Adrenal gland (tissue), 12 donors: ENCODE measurements around the gene MED12L. TPM values are rescaled to one million over a fixed set of nuclear protein-coding genes. Genes with fewer than 3 reads are reported as not detected.

Source experiments
- DNase-seq, 7 donors: peaks; one replicate each; pipeline ENCODE4 v3.0.0-alpha.2; 2019 to 2020
- H3K27ac ChIP-seq, 5 donors: fragments of 200-600 bp; sonication (generic) in 4 of 5; 1 replicate in 3 of 5; 2 replicates in 2 of 5; pipeline versions ENCODE4 v1.5.1 to v1.8.0; 2016 to 2020; ENCODE audit warnings: mild to moderate bottlenecking in 1 of 5
- H3K27me3 ChIP-seq: fragments of 200-600 bp; 2 replicates; pipeline ENCODE4 v1.8.0; 2021
- H3K36me3 ChIP-seq, 2 donors: fragments of 200-600 bp; replicated peaks in 1 of 2; 1 replicate in 1 of 2; 2 replicates in 1 of 2; pipeline versions ENCODE4 v1.5.1 to v1.8.0; 2018 to 2022
- H3K4me1 ChIP-seq, 2 donors: fragments of 200-600 bp; replicated peaks in 1 of 2; 1 replicate in 1 of 2; 2 replicates in 1 of 2; pipeline versions ENCODE4 v1.5.1 to v1.8.0; 2018 to 2021
- H3K4me3 ChIP-seq, 4 donors: fragments of 200-600 bp; sonication (generic) in 3 of 4; one replicate each; pipeline ENCODE4 v1.5.1; 2016 to 2018
- H3K9me3 ChIP-seq, 3 donors: fragments of 200-600 bp; sonication (generic) in 1 of 3; replicated peaks in 1 of 3; 1 replicate in 2 of 3; 2 replicates in 1 of 3; pipeline versions ENCODE4 v1.5.1 to v1.8.0; 2016 to 2021
- CTCF ChIP-seq, 6 experiments: fragments of 450-650 bp in 4 of 6; fragments of 200-600 bp in 2 of 6; sonication (generic) in 1 of 6; IDR thresholded peaks; 1 replicate in 5 of 6; 2 replicates in 1 of 6; pipeline versions ENCODE4 v1.5.1 to v1.8.0; 2016 to 2021; ENCODE audit warnings: antibody characterized with exemption in 6 of 6, mild to moderate bottlenecking in 2 of 6, moderate library complexity in 1 of 6
- POLR2A ChIP-seq, 2 donors: fragments of 450-650 bp; IDR thresholded peaks; one replicate each; pipeline ENCODE4 v1.6.1; 2017; ENCODE audit warnings: antibody characterized with exemption in 2 of 2, mild to moderate bottlenecking in 2 of 2, moderate library complexity in 1 of 2
- WGBS, 4 donors: extraction: QIAGEN DNeasy Blood & Tissue Kit in 2 of 4; methylation state at CpG; one replicate each; pipeline versions ENCODE4 v1.1.5 to v1.1.7; 2013 to 2017; 5-methylcytosine and 5-hydroxymethylcytosine counted together
- intact Hi-C, 2 donors: fragments of 100-400 bp; cut with DNase I; formaldehyde crosslinking; loops; one replicate each; pipeline versions ENCODE4 v1.14.1 to v1.15.0; 2022 to 2023
- polyA plus RNA-seq, 3 donors: library from polyadenylated mRNA; stranded (reverse); fragments of 200-250 nt in 2 of 3; fragments of 350-450 nt in 1 of 3; fragmentation: Illumina TruSeq in 1 of 3; extraction: RNeasy Lipid Tissue Mini Kit (QIAGEN cat#74804) in 1 of 3; gene quantifications; one replicate each; pipeline ENCODE4 v1.2.3, GENCODE V29; 2013 to 2014
- total RNA-seq, 9 donors: library from RNA; depleted of rRNA in 4 of 9; stranded (reverse); fragments of >200 nt in 4 of 9; fragments of 120-200 nt in 1 of 9; fragmentation: NEBNext Ultra II Directional in 1 of 9; extraction: Animal tissue kit (Norgen Biotek cat#: 25700) in 1 of 9; gene quantifications; one replicate each; pipeline versions ENCODE4 v1.1.0 to v1.2.4, GENCODE V29; 2013 to 2023
- donor health status: healthy with polysubstance abuse.
- donor health status: Bipolar disorder and iron deficiency.
- donor health status: DM: yes; HTN: yes; CAD: no.
- donor health status: DM: no; HTN: no; CAD: no.
- donor health status: DM: no; HTN: no; CAD: no.
- donor health status: DM: yes; HTN: yes; CAD: no.

MED12L gene
- total and polyA plus RNA-seq, 12 donors = 0.77 to 25.0 (median 6.3) TPM

- H3K36me3 ChIP-seq = no peaks in the 10 kb centered on the region
- DNase-seq = no peak
- 89 to 95% (median 93%) methylated on average over 5 of the region's 5 CpGs for WGBS, 4 donors
- peaks cover 0 to 4% of the 10 kb centered on the region in 2 donors for H3K4me1 ChIP-seq
- TF ChIP-seq POLR2A (IDR thresholded peaks at IDR 0.05) (no peak), CTCF (IDR thresholded peaks at IDR 0.05) (no peak)
- no peaks in the 10 kb centered on the region for H3K27me3 ChIP-seq
- no peaks in the 10 kb centered on the region for H3K9me3 ChIP-seq
- no peak overlapping the region for H3K27ac ChIP-seq
- no peak overlapping the region for H3K4me3 ChIP-seq
- intact Hi-C loops = no loop called here
Measured at GRCh38 chr3:151423091-151423490, 337.6 kb downstream of the MED12L start.

- WGBS, 4 donors = 56 to 69% (median 58%) methylated on average over 4 of the region's 4 CpGs
- intact Hi-C loops = no loop called here
Measured at GRCh38 chr3:151425627-151426340, 340.3 kb downstream of the MED12L start.

GRCh38 chr3:151426341-151426657, 340.8 kb downstream of the MED12L start:
- no peak for DNase-seq

More at GRCh38 chr3:151425627-151426340, 340.3 kb downstream of the MED12L start:
- DNase-seq = no peak
- no peaks in the 10 kb centered on the region for H3K27me3 ChIP-seq
- peak overlapping the region in 1 of 5 donors; percentile 3 for H3K27ac ChIP-seq
- no peaks in the 10 kb centered on the region for H3K9me3 ChIP-seq
- no peaks in the 10 kb centered on the region for H3K36me3 ChIP-seq
- TF ChIP-seq CTCF (IDR thresholded peaks at IDR 0.05) (peak in 3 of 6 experiments; percentile 7 to 35 (median 12)), POLR2A (IDR thresholded peaks at IDR 0.05) (no peak)
- H3K4me3 ChIP-seq = no peak overlapping the region
- H3K4me1 ChIP-seq = peaks cover 0 to 4% of the 10 kb centered on the region in 2 donors

GRCh38 chr3:151428386-151428785, 342.9 kb downstream of the MED12L start:
- H3K9me3 ChIP-seq = no peaks in the 10 kb centered on the region
- WGBS, 4 donors = 85 to 94% (median 91%) methylated on average over 2 of the region's 2 CpGs
- peaks cover 0 to 4% of the 10 kb centered on the region in 2 donors for H3K4me1 ChIP-seq
- intact Hi-C loops = no loop called here
- no peak for DNase-seq
- H3K4me3 ChIP-seq = no peak overlapping the region
- TF ChIP-seq POLR2A (IDR thresholded peaks at IDR 0.05) = no peak
- TF ChIP-seq CTCF (IDR thresholded peaks at IDR 0.05) = no peak
- no peaks in the 10 kb centered on the region for H3K27me3 ChIP-seq
- H3K27ac ChIP-seq = no peak overlapping the region
- no peaks in the 10 kb centered on the region for H3K36me3 ChIP-seq

More at GRCh38 chr3:151426341-151426657, 340.8 kb downstream of the MED12L start:
- no peak overlapping the region for H3K4me3 ChIP-seq
- H3K27me3 ChIP-seq = no peaks in the 10 kb centered on the region
- H3K4me1 ChIP-seq = peaks cover 0 to 4% of the 10 kb centered on the region in 2 donors
- H3K9me3 ChIP-seq = no peaks in the 10 kb centered on the region
- TF ChIP-seq CTCF (IDR thresholded peaks at IDR 0.05) (no peak), POLR2A (IDR thresholded peaks at IDR 0.05) (no peak)
- intact Hi-C loops = no loop called here
- H3K36me3 ChIP-seq = no peaks in the 10 kb centered on the region
- H3K27ac ChIP-seq = no peak overlapping the region
